ENCODE measurements around the gene USP7.
"Not testable (repeated sequence)": the region's sequence is repeated elsewhere in the genome, so short reads cannot be mapped to it uniquely, and the experiment has no call there.

Gene USP7

GRCh38 chr16:8963821-8964441, at the start of gene USP7:
Gene USP7 (minus strand): TSS chr16:8963906. CDS start chr16:8963285, 621 bp downstream.
- peak; percentile 90 for DNase-seq

GRCh38 chr16:9013508-9013864, 49.8 kb upstream of the USP7 start:
- no peak for DNase-seq

- no peak for DNase-seq
These were observed 49.3 kb upstream of the USP7 start for GRCh38 chr16:9012848-9013507.

- no peak for DNase-seq
These were observed 48.6 kb upstream of the USP7 start for GRCh38 chr16:9012330-9012729.

GRCh38 chr16:9008601-9009260, 45.0 kb upstream of the USP7 start:
- peak; percentile 72 for DNase-seq

GRCh38 chr16:9007177-9007794, 43.6 kb upstream of the USP7 start:
- no peak for DNase-seq

- DNase-seq, result no peak
These were observed 40.5 kb upstream of the USP7 start for GRCh38 chr16:9004183-9004582.

GRCh38 chr16:9003763-9004162, 40.1 kb upstream of the USP7 start:
- DNase-seq, result no peak

- DNase-seq, result no peak
These were observed 39.6 kb upstream of the USP7 start for GRCh38 chr16:9003322-9003721.

GRCh38 chr16:9002042-9002441, 38.3 kb upstream of the USP7 start:
- DNase-seq, result no peak

GRCh38 chr16:9000664-9001063, 37.0 kb upstream of the USP7 start:
- no peak for DNase-seq

- DNase-seq, result no peak
These were observed 36.1 kb upstream of the USP7 start for GRCh38 chr16:8999800-9000199.

- peak; percentile 34 for DNase-seq
These were observed 34.4 kb upstream of the USP7 start for GRCh38 chr16:8998108-8998507.

- no peak for DNase-seq
These were observed 33.2 kb upstream of the USP7 start for GRCh38 chr16:8996891-8997290.

GRCh38 chr16:8990445-8990844, 26.7 kb upstream of the USP7 start:
- no peak for DNase-seq

GRCh38 chr16:8989099-8989878, 25.6 kb upstream of the USP7 start:
- DNase-seq, result no peak

GRCh38 chr16:8986818-8987191, 23.1 kb upstream of the USP7 start:
- no peak for DNase-seq

- no peak for DNase-seq
These were observed 22.4 kb upstream of the USP7 start for GRCh38 chr16:8986111-8986510.

GRCh38 chr16:8982816-8983215, 19.1 kb upstream of the USP7 start:
- DNase-seq, result no peak

- not testable (repeated sequence) for DNase-seq
These were observed 18.2 kb upstream of the USP7 start for GRCh38 chr16:8981901-8982300.

- DNase-seq, result not testable (repeated sequence)
These were observed 12.5 kb upstream of the USP7 start for GRCh38 chr16:8976189-8976588.

GRCh38 chr16:8975039-8975438, 11.3 kb upstream of the USP7 start:
- DNase-seq, result no peak
